HepG2 (cell line): ENCODE measurements around the gene STK11. TPM values are rescaled to one million over a fixed set of nuclear protein-coding genes. Genes with fewer than 3 reads are reported as not detected.

Source experiments
- ATF5 ChIP-seq: sonication (generic); formaldehyde crosslinking; IDR thresholded peaks from 2 replicates; pipeline ENCODE4 v1.4.0; 2020; ENCODE audit warnings: mild to moderate bottlenecking, low read depth, missing genetic modification reagents
- FLYWCH1 ChIP-seq: sonication (generic); formaldehyde crosslinking; IDR thresholded peaks from 2 replicates; pipeline ENCODE4 v1.8.1; 2023; ENCODE audit warnings: mild to moderate bottlenecking, missing genetic modification reagents
- GLMP ChIP-seq: sonication (generic); formaldehyde crosslinking; IDR thresholded peaks from 2 replicates; pipeline ENCODE4 v1.9.0; 2021; ENCODE audit warnings: missing genetic modification reagents, mild to moderate bottlenecking, borderline replicate concordance
- HDAC1 ChIP-seq: sonication (generic); formaldehyde crosslinking; IDR thresholded peaks from 2 replicates; pipeline ENCODE4 v1.5.1; 2020; ENCODE audit warnings: mild to moderate bottlenecking, missing genetic modification reagents
- IKZF4 ChIP-seq: sonication (generic); formaldehyde crosslinking; IDR thresholded peaks from 2 replicates; pipeline ENCODE4 v1.5.1; 2020; ENCODE audit warnings: borderline replicate concordance, mild to moderate bottlenecking, low read depth, missing genetic modification reagents; ENCODE audit errors: not compliant biosample characterization
- KAT2B ChIP-seq: fragments of 150-350 bp; IDR thresholded peaks from 2 replicates; pipeline ENCODE4 v1.6.1; 2014; ENCODE audit warnings: low read depth, low read length, borderline replicate concordance
- KAT8 ChIP-seq: IDR thresholded peaks from 2 replicates; pipeline ENCODE4 v1.6.1; 2016; ENCODE audit warnings: missing genetic modification reagents, missing compliant biosample characterization
- MXD3 ChIP-seq: IDR thresholded peaks from 2 replicates; pipeline ENCODE4 v1.6.1; 2016; ENCODE audit warnings: mild to moderate bottlenecking, missing biosample characterization, missing genetic modification reagents
- PLSCR1 ChIP-seq: sonication (generic); formaldehyde crosslinking; IDR thresholded peaks from 2 replicates; pipeline ENCODE4 v1.5.0; 2020; ENCODE audit warnings: missing genetic modification reagents, mild to moderate bottlenecking, borderline replicate concordance
- PRPF4 ChIP-seq: fragments of 200-400 bp; formaldehyde crosslinking; IDR thresholded peaks from 2 replicates; pipeline ENCODE4 v1.6.1; 2016; ENCODE audit warnings: low read length, low read depth; ENCODE audit not compliant: poor library complexity, severe bottlenecking
- RBM22 ChIP-seq: fragments of 200-400 bp; formaldehyde crosslinking; optimal IDR thresholded peaks from 2 replicates; pipeline ENCODE3; 2017; ENCODE audit warnings: mild to moderate bottlenecking, low read length, moderate library complexity
- RFX3 ChIP-seq: IDR thresholded peaks from 2 replicates; pipeline ENCODE4 v1.6.1; 2016; ENCODE audit warnings: missing biosample characterization, missing genetic modification reagents
- RFXANK ChIP-seq: IDR thresholded peaks from 2 replicates; pipeline ENCODE4 v1.6.1; 2016
- ZBTB2 ChIP-seq: sonication (generic); formaldehyde crosslinking; IDR thresholded peaks from 2 replicates; pipeline ENCODE4 v1.8.0; 2022; ENCODE audit warnings: low read depth, missing genetic modification reagents
- ZFP1 ChIP-seq: IDR thresholded peaks from 2 replicates; pipeline ENCODE4 v1.6.1; 2016
- ZNF138 ChIP-seq: sonication (generic); formaldehyde crosslinking; IDR thresholded peaks from 2 replicates; pipeline ENCODE4 v1.5.0; 2020; ENCODE audit warnings: mild to moderate bottlenecking, low read depth, missing genetic modification reagents
- ZNF766 ChIP-seq: sonication (generic); formaldehyde crosslinking; IDR thresholded peaks from 2 replicates; pipeline ENCODE4 v1.5.0; 2020; ENCODE audit warnings: missing genetic modification reagents, borderline replicate concordance
- polyA plus RNA-seq, 8 experiments: library from polyadenylated mRNA; depleted of rRNA in 3 of 8; stranded (reverse) in 7 of 8; unstranded in 1 of 8; fragments of >200 nt; fragmentation: Illumina TruSeq in 4 of 8; extraction: Trizol in 4 of 8; gene quantifications; 2 replicates each; pipeline versions ENCODE4 v1.2.1 to v1.2.3, GENCODE V29; 2011 to 2016; ENCODE audit warnings: low read depth in 4 of 8, missing spikeins in 1 of 8, mixed read lengths in 1 of 8; ENCODE audit not compliant: insufficient read depth in 1 of 8
- total RNA-seq, 5 experiments: library from RNA; depleted of rRNA; stranded (reverse); fragments of >200 nt; fragmentation: Illumina TruSeq; extraction: Trizol; gene quantifications; 2 replicates each; pipeline ENCODE4 v1.2.3, GENCODE V29; 2016; ENCODE audit warnings: low read depth in 1 of 5
- TF ChIP-seq, protein P1 (sequence below): sonication (generic); formaldehyde crosslinking; conservative IDR thresholded peaks from 2 replicates; pipeline ENCODE4 v1.4.0; 2020; ENCODE audit warnings: missing genetic modification reagents
- TF ChIP-seq, protein P2 (sequence below): sonication (generic); formaldehyde crosslinking; conservative IDR thresholded peaks from 2 replicates; pipeline ENCODE4 v1.8.0; 2022; ENCODE audit warnings: low read depth, missing genetic modification reagents

Gene STK11
- total and polyA plus RNA-seq, 2 of the 13 experiments (the other 11 are each of a cell fraction or from before 2014, with no cell fraction given) = 27.5 to 43.6 TPM

DNA sequence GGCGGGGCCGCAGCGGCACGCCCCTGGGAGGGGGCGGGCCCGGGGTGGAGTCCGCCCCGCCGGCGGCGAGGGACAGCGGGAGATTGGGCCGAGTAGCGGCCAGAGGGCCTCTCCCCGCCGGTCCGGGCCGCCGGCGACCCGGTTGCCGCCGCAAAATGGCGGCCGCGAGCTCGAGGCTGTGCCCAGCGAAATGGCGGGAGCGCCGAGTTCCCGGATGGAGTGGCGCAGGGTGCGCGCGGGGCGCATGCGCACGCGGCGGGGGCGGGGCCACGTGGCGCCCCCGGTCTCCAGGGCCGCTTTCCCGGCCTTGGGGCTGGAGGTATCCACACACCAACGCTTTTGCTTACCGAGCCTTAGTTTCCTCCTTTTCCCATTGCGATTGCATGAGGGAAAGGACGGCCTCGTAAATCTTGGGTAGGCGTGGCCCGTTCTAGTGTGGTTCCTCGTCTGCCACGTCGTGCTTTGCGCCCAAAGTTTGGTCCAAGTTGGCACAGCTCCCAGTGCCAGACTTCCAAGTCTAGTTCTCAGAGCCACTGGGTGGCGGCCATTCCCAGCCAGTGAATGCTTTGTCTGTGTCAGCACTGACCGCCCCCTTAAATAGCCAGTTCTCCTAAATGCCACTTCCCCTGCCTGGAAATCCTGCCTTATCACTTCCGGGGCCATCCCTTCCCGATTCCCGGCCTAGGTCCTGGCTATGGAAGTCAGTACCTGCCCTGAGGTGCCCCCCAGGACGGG lies 64.1 kb downstream of the STK11 start (continued):
- TF ChIP-seq ZNF138 (peak; percentile 88; the same call in 1 of the 2 replicates), ZNF766 (CRISPR knock-in tag) (no peak), RFX3 (CRISPR knock-in tag) (no peak), ZBTB2 (no peak; the same call in none of the 2 replicates), KAT8 (CRISPR knock-in tag) (peak; percentile 87), ZFP1 (no peak), PLSCR1 (CRISPR knock-in tag) (no peak), HDAC1 (CRISPR knock-in tag) (peak; percentile 75), IKZF4 (CRISPR knock-in tag) (peak; percentile 82), GLMP (no peak), PRPF4 (no peak), FLYWCH1 (no peak), MXD3 (CRISPR knock-in tag) (peak; percentile 50; the same call in 1 of the 2 replicates), RFXANK (CRISPR knock-in tag) (0 out of 2 replicates have a peak, but pooled peaks have one; percentile 20), ATF5 (CRISPR knock-in tag) (no peak), KAT2B (no peak), RBM22 (peak; percentile 86)
- TF ChIP-seq, protein P1, sequence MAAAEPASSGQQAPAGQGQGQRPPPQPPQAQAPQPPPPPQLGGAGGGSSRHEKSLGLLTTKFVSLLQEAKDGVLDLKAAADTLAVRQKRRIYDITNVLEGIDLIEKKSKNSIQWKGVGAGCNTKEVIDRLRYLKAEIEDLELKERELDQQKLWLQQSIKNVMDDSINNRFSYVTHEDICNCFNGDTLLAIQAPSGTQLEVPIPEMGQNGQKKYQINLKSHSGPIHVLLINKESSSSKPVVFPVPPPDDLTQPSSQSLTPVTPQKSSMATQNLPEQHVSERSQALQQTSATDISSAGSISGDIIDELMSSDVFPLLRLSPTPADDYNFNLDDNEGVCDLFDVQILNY (CRISPR knock-in tag) = no peak; the same call in 1 of the 2 replicates
- TF ChIP-seq, protein P2, sequence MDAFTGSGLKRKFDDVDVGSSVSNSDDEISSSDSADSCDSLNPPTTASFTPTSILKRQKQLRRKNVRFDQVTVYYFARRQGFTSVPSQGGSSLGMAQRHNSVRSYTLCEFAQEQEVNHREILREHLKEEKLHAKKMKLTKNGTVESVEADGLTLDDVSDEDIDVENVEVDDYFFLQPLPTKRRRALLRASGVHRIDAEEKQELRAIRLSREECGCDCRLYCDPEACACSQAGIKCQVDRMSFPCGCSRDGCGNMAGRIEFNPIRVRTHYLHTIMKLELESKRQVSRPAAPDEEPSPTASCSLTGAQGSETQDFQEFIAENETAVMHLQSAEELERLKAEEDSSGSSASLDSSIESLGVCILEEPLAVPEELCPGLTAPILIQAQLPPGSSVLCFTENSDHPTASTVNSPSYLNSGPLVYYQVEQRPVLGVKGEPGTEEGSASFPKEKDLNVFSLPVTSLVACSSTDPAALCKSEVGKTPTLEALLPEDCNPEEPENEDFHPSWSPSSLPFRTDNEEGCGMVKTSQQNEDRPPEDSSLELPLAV = 0 out of 2 replicates have a peak, but pooled peaks have one; percentile 24
